ENCODE data around the gene TTC39C. TPM values are rescaled to one million over a fixed set of nuclear protein-coding genes. Genes with fewer than 3 reads are reported as not detected.

The TTC39C gene
- polyA plus RNA-seq, 2 of the 4 experiments (the other 2 are of a cell fraction) = 8.7 to 18.4 TPM

DNA sequence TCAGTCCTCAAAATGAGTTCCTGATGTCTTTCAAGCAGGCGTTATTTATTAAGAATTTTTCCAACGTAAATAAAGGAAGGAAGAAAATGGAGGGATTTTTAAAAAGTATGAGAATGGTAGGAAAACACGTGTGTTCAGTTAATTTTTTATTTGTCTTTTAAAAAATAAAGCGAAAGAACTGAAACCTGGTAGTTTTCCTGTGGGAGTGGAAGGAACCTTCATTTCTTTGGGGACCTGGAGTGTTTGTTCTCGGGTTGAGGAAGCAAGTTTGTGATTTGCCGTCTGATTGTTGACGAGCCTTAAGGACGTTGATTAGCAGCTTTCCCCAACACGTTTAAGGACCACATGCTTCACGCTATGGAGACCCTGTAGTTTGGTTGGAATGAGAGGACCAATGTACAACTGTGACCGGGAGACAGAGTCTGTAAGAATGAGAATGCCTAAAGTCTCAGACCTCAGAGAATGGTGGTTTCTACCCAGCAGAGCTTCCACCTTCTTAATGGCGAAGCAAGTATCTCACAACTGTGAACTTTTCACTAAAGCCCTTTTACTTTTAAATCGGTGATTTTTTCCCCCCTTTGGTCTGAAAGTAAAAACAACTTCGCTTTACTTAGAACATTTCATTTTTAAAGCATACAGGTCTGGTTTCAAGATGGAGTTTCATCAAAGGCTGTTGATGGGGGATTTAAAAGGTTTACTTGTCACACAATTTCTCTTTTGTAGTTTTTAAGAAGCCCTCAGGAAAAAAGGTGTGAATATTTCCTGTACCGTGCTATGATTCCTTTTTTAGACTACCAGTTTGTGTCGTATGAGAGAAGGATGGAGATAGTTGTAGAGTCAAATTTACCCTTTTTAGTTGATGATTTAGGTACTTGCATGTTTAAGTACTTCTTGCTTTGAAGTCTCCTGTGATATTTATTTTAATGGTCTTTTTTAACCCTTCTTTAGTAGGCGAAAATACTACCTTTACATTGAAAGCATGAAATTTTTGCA is 1.4 kb downstream of the TTC39C start:
- ATAC-seq (no peak), DNase-seq (ENCODE audit: low read depth in 1 of 2, low spot score in 1 of 2) (no peak), FAIRE-seq (no peak)
- no peak for TF ChIP-seq MAZ (IDR thresholded peaks at IDR 0.05; ENCODE audit: borderline replicate concordance, low read depth, low read length)
- TF ChIP-seq RAD21 (conservative IDR thresholded peaks at IDR 0.05 in 1 of 2, IDR thresholded peaks at IDR 0.05 in 1 of 2) = no peak
- TF ChIP-seq CHD4 (IDR thresholded peaks at IDR 0.05; ENCODE audit: borderline replicate concordance) = no peak
- TF ChIP-seq CEBPB (IDR thresholded peaks at IDR 0.05) = no peak
- no peak for TF ChIP-seq JUN (IDR thresholded peaks at IDR 0.05)
- no peak for TF ChIP-seq CBX2 (IDR thresholded peaks at IDR 0.05; ENCODE audit: borderline replicate concordance, low read depth)
- TF ChIP-seq CHD2 (IDR thresholded peaks at IDR 0.05; ENCODE audit: low read length, partially characterized antibody) = no peak
- TF ChIP-seq HES2 (IDR thresholded peaks at IDR 0.05) = no peak
- TF ChIP-seq MYC (IDR thresholded peaks at IDR 0.05; ENCODE audit: borderline replicate concordance, low read length) = no peak
- no peak for TF ChIP-seq NR3C1 (IDR thresholded peaks at IDR 0.05)
- TF ChIP-seq GATA3 (IDR thresholded peaks at IDR 0.05; ENCODE audit: borderline replicate concordance) = no peak
- TF ChIP-seq KDM1A (IDR thresholded peaks at IDR 0.05; ENCODE audit: low read depth) = no peak
- TF ChIP-seq, protein P1, sequence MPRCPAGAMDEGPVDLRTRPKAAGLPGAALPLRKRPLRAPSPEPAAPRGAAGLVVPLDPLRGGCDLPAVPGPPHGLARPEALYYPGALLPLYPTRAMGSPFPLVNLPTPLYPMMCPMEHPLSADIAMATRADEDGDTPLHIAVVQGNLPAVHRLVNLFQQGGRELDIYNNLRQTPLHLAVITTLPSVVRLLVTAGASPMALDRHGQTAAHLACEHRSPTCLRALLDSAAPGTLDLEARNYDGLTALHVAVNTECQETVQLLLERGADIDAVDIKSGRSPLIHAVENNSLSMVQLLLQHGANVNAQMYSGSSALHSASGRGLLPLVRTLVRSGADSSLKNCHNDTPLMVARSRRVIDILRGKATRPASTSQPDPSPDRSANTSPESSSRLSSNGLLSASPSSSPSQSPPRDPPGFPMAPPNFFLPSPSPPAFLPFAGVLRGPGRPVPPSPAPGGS (IDR thresholded peaks at IDR 0.05) = no peak
- no peak for TF ChIP-seq HMGXB4 (CRISPR knock-in tag; IDR thresholded peaks at IDR 0.05; ENCODE audit: borderline replicate concordance)
- TF ChIP-seq ZFP36 (IDR thresholded peaks at IDR 0.05; ENCODE audit: borderline replicate concordance, partially characterized antibody) = no peak
- no peak for TF ChIP-seq FOSB (CRISPR knock-in tag; IDR thresholded peaks at IDR 0.05)
- TF ChIP-seq FOXS1 (CRISPR knock-in tag; IDR thresholded peaks at IDR 0.05) = no peak
- no peak for TF ChIP-seq NPAS2 (CRISPR knock-in tag; IDR thresholded peaks at IDR 0.05; ENCODE audit: borderline replicate concordance)
- TF ChIP-seq KDM5A (IDR thresholded peaks at IDR 0.05) = no peak
- TF ChIP-seq SMC3 (IDR thresholded peaks at IDR 0.05) = no peak
- H3K27ac ChIP-seq = peak overlapping the region; percentile 80 to 98
- POLR2A ChIA-PET = interaction anchor here (1.8 kb wide), 1 partner anchor 123 kb away, joined by 5 read pairs; the partner anchor contains the start of gene CABYR
- peak overlapping the region; percentile 91 for H3K4me2 ChIP-seq
- CTCF ChIA-PET = interaction anchor here (0.6 to 1.5 kb wide), 2 partner anchors 12 to 104 kb away, joined by 3 to 4 read pairs; no protein-coding TSS in a partner anchor
- no peaks in the 10 kb centered on the region for H3K9me3 ChIP-seq
- H3K4me1 ChIP-seq = peaks cover 13% of the 10 kb centered on the region
- H3K4me3 ChIP-seq = peak overlapping the region; percentile 87
- WGBS (ENCODE audit: missing lambda C conversion rate) = 52% methylated on average over 17 of the region's 17 CpGs

- Histone ChIP-seq H3K4me3 (no peak overlapping the region; the same call in 2 of the 3 replicates), H3K27ac (no peak overlapping the region; a peak in 1 of 6 replicates), H3K9me3 (no peaks in the 10 kb centered on the region), H3K4me2 (peak overlapping the region; percentile 91), H3K4me1 (peaks cover 13% of the 10 kb centered on the region)
- POLR2A ChIA-PET = no interaction called here
- WGBS (ENCODE audit: missing lambda C conversion rate) = 23% methylated on average over 2 of the region's 2 CpGs
- TF ChIP-seq FOSB (CRISPR knock-in tag; IDR thresholded peaks at IDR 0.05) (no peak), JUNB (IDR thresholded peaks at IDR 0.05) (no peak), POLR2A (IDR thresholded peaks at IDR 0.05; ENCODE audit: low read length) (no peak), MAZ (IDR thresholded peaks at IDR 0.05; ENCODE audit: borderline replicate concordance, low read depth, low read length) (no peak), CEBPB (IDR thresholded peaks at IDR 0.05) (no peak), PHF8 (IDR thresholded peaks at IDR 0.05; ENCODE audit: borderline replicate concordance, low read depth) (no peak), NR3C1 (IDR thresholded peaks at IDR 0.05) (no peak), RAD21 (conservative IDR thresholded peaks at IDR 0.05 in 1 of 2, IDR thresholded peaks at IDR 0.05 in 1 of 2) (0 out of 5 replicates have a peak, but pooled peaks of 1 of the 2 experiments have one; percentile 10)
- peak in 1 of 2 experiments; percentile 46; a peak in 3 of 6 replicates for ATAC-seq
- CTCF ChIA-PET = interaction anchor here (0.6 to 1.5 kb wide), 3 partner anchors 11 to 103 kb away, joined by 3 to 4 read pairs (median 3); no protein-coding TSS in a partner anchor
- DNase-seq (ENCODE audit: low read depth in 1 of 2, low spot score in 1 of 2) = peak; percentile 33 to 41
- no peak for FAIRE-seq
Measured at GRCh38 chr18:24016643-24017042, 2.1 kb downstream of the TTC39C start.
